IMR-90 (cell line): ENCODE data around the gene HOXC6. TPM values are rescaled to one million over a fixed set of nuclear protein-coding genes. Genes with fewer than 3 reads are reported as not detected.

Source experiments
- ATAC-seq: fragments of 200-7000 bp; cut with Tn5 transposase; 2 replicates; pipeline ENCODE4 v1.9.1; 2020; ENCODE audit warnings: low read depth, mild to moderate bottlenecking, moderate library complexity
- BruUV-seq: library from RNA; stranded (reverse); fragments of 400-500 nt; replicated peaks from 2 replicates; lab custom pipeline; 2021; lab: Mats Ljungman, UMichigan
- CTCF ChIA-PET: fragments of 300-600 bp; formaldehyde crosslinking; extraction: SDS; loops from one replicate; lab custom pipeline; 2021; ENCODE audit warnings: antibody characterized with exemption; lab: Yijun Ruan, JAX
- POLR2A ChIA-PET: fragments of 300-600 bp; sonication (Branson Sonifier 250); formaldehyde crosslinking; loops from one replicate; lab custom pipeline; 2022; ENCODE audit warnings: antibody characterized with exemption; ENCODE audit not compliant: unreplicated experiment; lab: Charles Lee
- DNase-seq: peaks from one replicate; pipeline ENCODE4 v3.0.0; 2013
- H2AFZ ChIP-seq: replicated peaks from 2 replicates; pipeline ENCODE3; 2013; ENCODE audit warnings: low read length, mild to moderate bottlenecking; ENCODE audit not compliant: poor library complexity
- H2AK5ac ChIP-seq: 2 replicates; pipeline ENCODE4 v1.6.1; 2013; ENCODE audit warnings: low read depth, low read length, inconsistent platforms
- H2AK9ac ChIP-seq: replicated peaks from 2 replicates; pipeline ENCODE3; 2013; ENCODE audit warnings: mild to moderate bottlenecking, low read depth, low read length, moderate library complexity; ENCODE audit not compliant: poor library complexity
- H2BK120ac ChIP-seq: 2 replicates; pipeline ENCODE4 v1.6.1; 2013; ENCODE audit warnings: low read depth, low read length, inconsistent platforms
- H2BK15ac ChIP-seq: 3 replicates; pipeline ENCODE4 v1.6.1; 2013; ENCODE audit warnings: low read depth, low read length, inconsistent platforms
- H2BK20ac ChIP-seq: 2 replicates; pipeline ENCODE4 v1.6.1; 2013; ENCODE audit warnings: low read depth, mild to moderate bottlenecking, inconsistent platforms, low read length, moderate library complexity
- H2BK5ac ChIP-seq: 2 replicates; pipeline ENCODE4 v1.6.1; 2013; ENCODE audit warnings: mild to moderate bottlenecking, low read depth, low read length, inconsistent platforms; ENCODE audit not compliant: poor library complexity, severe bottlenecking
- H3K14ac ChIP-seq: replicated peaks from 2 replicates; pipeline ENCODE4 v1.6.1; 2013; ENCODE audit warnings: low read depth, low read length, inconsistent platforms
- H3K18ac ChIP-seq: 2 replicates; pipeline ENCODE4 v1.6.1; 2013; ENCODE audit warnings: low read depth, low read length, control low read depth
- H3K23ac ChIP-seq: 2 replicates; pipeline ENCODE4 v1.6.1; 2013; ENCODE audit warnings: low read depth, low read length, inconsistent platforms
- H3K27ac ChIP-seq: 2 replicates; pipeline ENCODE4 v1.5.1; 2013; ENCODE audit warnings: mild to moderate bottlenecking, control low read depth, low read length; ENCODE audit not compliant: insufficient read depth
- H3K27me3 ChIP-seq: 2 replicates; pipeline ENCODE4 v1.6.1; 2013; ENCODE audit warnings: low read length; ENCODE audit not compliant: control insufficient read depth, insufficient read depth
- H3K36me3 ChIP-seq: 2 replicates; pipeline ENCODE4 v1.6.1; 2013; ENCODE audit warnings: low read length, mixed read lengths; ENCODE audit not compliant: control insufficient read depth, insufficient read depth
- H3K4ac ChIP-seq: 2 replicates; pipeline ENCODE4 v1.6.1; 2013; ENCODE audit warnings: low read depth, low read length, inconsistent platforms
- H3K4me1 ChIP-seq: 2 replicates; pipeline ENCODE4 v1.6.1; 2013; ENCODE audit warnings: low read length, mixed read lengths; ENCODE audit not compliant: control insufficient read depth, insufficient read depth
- H3K4me2 ChIP-seq: 2 replicates; pipeline ENCODE4 v1.6.1; 2013; ENCODE audit warnings: low read depth, mild to moderate bottlenecking, control low read depth, low read length, moderate library complexity
- H3K4me3 ChIP-seq: 2 replicates; pipeline ENCODE4 v1.5.1; 2013; ENCODE audit warnings: low read depth, mild to moderate bottlenecking, control low read depth, low read length, moderate library complexity; ENCODE audit not compliant: insufficient read depth
- H3K56ac ChIP-seq: 2 replicates; pipeline ENCODE4 v1.6.1; 2013; ENCODE audit warnings: low read length, inconsistent platforms; ENCODE audit not compliant: insufficient read depth; ENCODE audit errors: extremely low read depth
- H3K79me1 ChIP-seq, 2 experiments: 2 replicates each; pipeline ENCODE4 v1.6.1; 2013; ENCODE audit warnings: low read length in 2 of 2, inconsistent platforms in 1 of 2, low read depth in 1 of 2
- H3K9ac ChIP-seq: 2 replicates; pipeline ENCODE4 v1.6.1; 2013; ENCODE audit warnings: low read depth, low read length, control low read depth
- H3K9me1 ChIP-seq: 2 replicates; pipeline ENCODE4 v1.6.1; 2013; ENCODE audit warnings: low read length, inconsistent platforms; ENCODE audit not compliant: insufficient read depth
- H3K9me3 ChIP-seq: 2 replicates; pipeline ENCODE4 v1.6.1; 2013; ENCODE audit warnings: low read length; ENCODE audit not compliant: control insufficient read depth, insufficient read depth
- H4K20me1 ChIP-seq: 2 replicates; pipeline ENCODE4 v1.6.1; 2013; ENCODE audit warnings: low read length, inconsistent platforms; ENCODE audit not compliant: insufficient read depth
- H4K5ac ChIP-seq: 2 replicates; pipeline ENCODE4 v1.6.1; 2013; ENCODE audit warnings: mild to moderate bottlenecking, low read depth, low read length, control low read depth
- H4K8ac ChIP-seq, 2 experiments: 2 replicates each; pipeline ENCODE4 v1.6.1; 2013; ENCODE audit warnings: low read depth in 2 of 2, low read length in 2 of 2, control low read depth in 1 of 2, inconsistent platforms in 1 of 2
- H4K91ac ChIP-seq: 2 replicates; pipeline ENCODE4 v1.6.1; 2013; ENCODE audit warnings: low read depth, low read length, inconsistent platforms; ENCODE audit not compliant: insufficient read depth
- BHLHE40 ChIP-seq: fragments of 150-350 bp; IDR thresholded peaks from 2 replicates; pipeline ENCODE4 v1.6.1; 2016; ENCODE audit warnings: mild to moderate bottlenecking, low read depth, low read length
- CEBPB ChIP-seq: IDR thresholded peaks from 2 replicates; pipeline ENCODE4 v1.6.1; 2012; ENCODE audit warnings: low read depth, low read length, improper control_type of control experiment
- CHD1 ChIP-seq: IDR thresholded peaks from 2 replicates; pipeline ENCODE4 v1.6.1; 2012; ENCODE audit warnings: low read depth, low read length, improper control_type of control experiment
- CTCF ChIP-seq: conservative IDR thresholded peaks from 2 replicates; pipeline ENCODE4 v1.5.1; 2012; ENCODE audit warnings: mild to moderate bottlenecking, low read depth, low read length, improper control_type of control experiment
- ELK1 ChIP-seq: fragments of 150-350 bp; IDR thresholded peaks from 2 replicates; pipeline ENCODE4 v1.6.1; 2016; ENCODE audit warnings: low read depth, mild to moderate bottlenecking, low read length, moderate library complexity, borderline replicate concordance
- FOS ChIP-seq: fragments of 150-350 bp; IDR thresholded peaks from 2 replicates; pipeline ENCODE4 v1.6.1; 2016; ENCODE audit warnings: low read depth, low read length
- MAFK ChIP-seq: IDR thresholded peaks from 2 replicates; pipeline ENCODE4 v1.6.1; 2012; ENCODE audit warnings: low read depth, low read length, improper control_type of control experiment
- MAZ ChIP-seq: IDR thresholded peaks from 2 replicates; pipeline ENCODE4 v1.6.1; 2012; ENCODE audit warnings: low read depth, mild to moderate bottlenecking, low read length, improper control_type of control experiment, moderate library complexity, borderline replicate concordance
- NFE2L2 ChIP-seq: fragments of 150-350 bp; IDR thresholded peaks from 2 replicates; pipeline ENCODE4 v1.6.1; 2016; ENCODE audit warnings: low read depth, mild to moderate bottlenecking, low read length
- RAD21 ChIP-seq: IDR thresholded peaks from 2 replicates; pipeline ENCODE4 v1.6.1; 2012; ENCODE audit warnings: low read length, improper control_type of control experiment
- RCOR1 ChIP-seq: IDR thresholded peaks from 2 replicates; pipeline ENCODE4 v1.6.1; 2012; ENCODE audit warnings: mild to moderate bottlenecking, low read length, improper control_type of control experiment; ENCODE audit not compliant: insufficient replicate concordance
- RFX5 ChIP-seq: IDR thresholded peaks from 2 replicates; pipeline ENCODE4 v1.8.0; 2012; ENCODE audit warnings: low read depth, mild to moderate bottlenecking, low read length, moderate library complexity
- SMC3 ChIP-seq: fragments of 150-350 bp; IDR thresholded peaks from 2 replicates; pipeline ENCODE4 v1.6.1; 2016; ENCODE audit warnings: low read depth, mild to moderate bottlenecking, antibody characterized with exemption, low read length, moderate library complexity
- USF2 ChIP-seq: fragments of 150-350 bp; IDR thresholded peaks from 2 replicates; pipeline ENCODE4 v1.6.1; 2017; ENCODE audit warnings: mild to moderate bottlenecking, antibody characterized with exemption, low read length, low read depth
- WGBS, 2 experiments: methylation state at CpG; one replicate each; pipeline versions ENCODE4 v1.1.5 to v1.1.7; 2013; ENCODE audit warnings: missing lambda C conversion rate in 2 of 2; ENCODE audit not compliant: insufficient read length in 1 of 2; ENCODE audit errors: extremely low coverage in 2 of 2; 5-methylcytosine and 5-hydroxymethylcytosine counted together
- dilution Hi-C: fragments of 300-500 bp; cut with HindIII; formaldehyde crosslinking; loops from one replicate; pipeline ENCODE4 v1.14.3; 2018; ENCODE audit warnings: low sequenced_read_pairs; ENCODE audit not compliant: unreplicated experiment
- in situ Hi-C: fragments of 300-500 bp; cut with MboI; formaldehyde crosslinking; loops from 3 replicates; pipeline ENCODE4 v1.14.3; 2019; ENCODE audit warnings: low sequenced_read_pairs, inconsistent platforms, mixed read lengths
- intact Hi-C: fragments of 100-400 bp; cut with micrococcal nuclease; formaldehyde crosslinking; loops from 2 replicates; pipeline ENCODE4 v1.10.0; 2022
- polyA plus RNA-seq, 3 experiments: library from polyadenylated mRNA; depleted of rRNA; stranded (reverse); fragments of >200 nt; gene quantifications; 2 replicates each; pipeline ENCODE4 v1.2.3, GENCODE V29; 2012; ENCODE audit warnings: low replicate concordance in 1 of 3
- total RNA-seq: library from RNA; depleted of rRNA; stranded (reverse); fragments of >200 nt; gene quantifications from 2 replicates; pipeline ENCODE4 v1.2.3, GENCODE V29; 2012

HOXC6 gene
- total and polyA plus RNA-seq, 2 of the 4 experiments (the other 2 are of a cell fraction), result 1.1 TPM; not detected in 1

GRCh38 chr12:54005531-54005852 is 22.7 kb upstream of the HOXC6 start:
- Histone ChIP-seq H3K4me2 (no peak overlapping the region), H3K27ac (no peak overlapping the region), H2BK20ac (no peak overlapping the region)

More at GRCh38 chr12:54005531-54005852, 22.7 kb upstream of the HOXC6 start:
- in situ Hi-C loops, result loop anchor here (5.0 kb wide), 1 partner anchor 187 kb away; no protein-coding TSS in a partner anchor
- Histone ChIP-seq H2AK5ac (no peak overlapping the region), H4K8ac (no peak overlapping the region), H3K9me1 (no peaks in the 10 kb centered on the region), H4K5ac (no peak overlapping the region), H2BK15ac (no peak overlapping the region), H4K91ac (no peak overlapping the region), H3K14ac (no peak overlapping the region), H4K20me1 (no peaks in the 10 kb centered on the region), H3K23ac (no peak overlapping the region), H3K9ac (no peak overlapping the region), H3K4ac (no peak overlapping the region), H3K79me1 (no peaks in the 10 kb centered on the region), H3K4me3 (no peak overlapping the region), H3K56ac (no peak overlapping the region), H2BK5ac (no peak overlapping the region), H3K18ac (no peak overlapping the region), H3K4me1 (no peaks in the 10 kb centered on the region), H2AK9ac (no peak overlapping the region), H3K9me3 (no peaks in the 10 kb centered on the region), H3K27me3 (peaks cover 90% of the 10 kb centered on the region), H2BK120ac (no peak overlapping the region), H3K36me3 (no peaks in the 10 kb centered on the region), H2AFZ (no peak overlapping the region)
- TF ChIP-seq RCOR1 (no peak), ELK1 (no peak), CEBPB (no peak), USF2 (no peak), CHD1 (no peak), RAD21 (no peak), SMC3 (no peak), NFE2L2 (no peak), CTCF (no peak), FOS (no peak), MAFK (no peak), BHLHE40 (no peak), RFX5 (no peak), MAZ (no peak)
- POLR2A ChIA-PET, result no interaction called here
- no peak for DNase-seq
- intact Hi-C loops, result loop anchor here (10.0 kb wide), 1 partner anchor 301 kb away; no protein-coding TSS in a partner anchor
- ATAC-seq, result no peak
- BruUV-seq, result no TSS peak
- 6% methylated on average over 12 of the region's 26 CpGs; no CpG with 5 or more reads in 1 of the 2 experiments for WGBS, 2 experiments
- CTCF ChIA-PET, result interaction anchor here (0.7 to 1.9 kb wide), 6 partner anchors 181 to 201 kb away, joined by 3 to 18 read pairs (median 4); no protein-coding TSS in a partner anchor
- dilution Hi-C loops, result no loop called here
